Stomach (tissue), 9 donors: Measurements from ENCODE around the gene MYBPC2. TPM values are rescaled to one million over a fixed set of nuclear protein-coding genes. Genes with fewer than 3 reads are reported as not detected.

Experiments
- DNase-seq, 2 donors: peaks; one replicate each; pipeline versions ENCODE4 v3.0.0 to v3.0.0-alpha.2; 2013 to 2019
- H3K27ac ChIP-seq, 5 donors: fragments of 200-600 bp in 4 of 5; sonication (generic) in 4 of 5; one replicate each; pipeline ENCODE4 v1.5.1; 2013 to 2019; ENCODE audit warnings: mild to moderate bottlenecking in 1 of 5, moderate library complexity in 1 of 5
- H3K27me3 ChIP-seq, 3 donors: fragments of 200-600 bp; sonication (generic); one replicate each; pipeline ENCODE4 v1.5.1; 2017 to 2019; ENCODE audit warnings: mixed run types in 1 of 3
- H3K36me3 ChIP-seq, 4 donors: fragments of 200-600 bp; sonication (generic); 1 replicate in 3 of 4; 2 replicates in 1 of 4; pipeline ENCODE4 v1.5.1; 2016 to 2019
- H3K4me1 ChIP-seq, 4 donors: fragments of 200-600 bp; sonication (generic); one replicate each; pipeline ENCODE4 v1.5.1; 2016 to 2019
- H3K4me3 ChIP-seq, 4 donors: fragments of 200-600 bp; sonication (generic) in 3 of 4; one replicate each; pipeline ENCODE4 v1.5.1; 2016 to 2019; ENCODE audit warnings: mild to moderate bottlenecking in 1 of 4
- H3K9me3 ChIP-seq, 4 donors: fragments of 200-600 bp; sonication (generic); one replicate each; pipeline ENCODE4 v1.5.1; 2016 to 2019
- CTCF ChIP-seq, 7 experiments: fragments of 450-650 bp in 4 of 7; fragments of 200-600 bp in 3 of 7; sonication (generic) in 3 of 7; IDR thresholded peaks; one replicate each; pipeline ENCODE4 v1.5.1; 2016 to 2019; ENCODE audit warnings: antibody characterized with exemption in 7 of 7, control low read depth in 2 of 7, mild to moderate bottlenecking in 1 of 7
- EP300 ChIP-seq: sonication (generic); formaldehyde crosslinking; IDR thresholded peaks from one replicate; pipeline ENCODE4 v1.6.1; 2017; ENCODE audit warnings: antibody characterized with exemption
- POLR2A ChIP-seq, 4 donors: fragments of 450-650 bp; IDR thresholded peaks; one replicate each; pipeline ENCODE4 v1.6.1; 2016; ENCODE audit warnings: antibody characterized with exemption in 4 of 4, control low read depth in 2 of 4, mild to moderate bottlenecking in 1 of 4, moderate library complexity in 1 of 4
- POLR2AphosphoS5 ChIP-seq, 3 donors: sonication (generic); formaldehyde crosslinking; IDR thresholded peaks; one replicate each; pipeline ENCODE4 v1.6.1; 2016; ENCODE audit warnings: antibody characterized with exemption in 3 of 3
- WGBS, 5 donors: extraction: QIAGEN DNeasy Blood & Tissue Kit in 3 of 5; methylation state at CpG; one replicate each; pipeline versions ENCODE4 v1.1.5 to v1.1.7; 2013 to 2018; 5-methylcytosine and 5-hydroxymethylcytosine counted together
- intact Hi-C: fragments of 100-400 bp; cut with DNase I; formaldehyde crosslinking; loops from one replicate; pipeline ENCODE4 v1.15.1; 2023; ENCODE audit warnings: low total_unique reads
- polyA plus RNA-seq, 3 donors: library from polyadenylated mRNA; stranded (reverse); fragments of 200-250 nt; gene quantifications; one replicate each; pipeline ENCODE4 v1.2.3, GENCODE V29; 2013
- total RNA-seq, 5 donors: library from RNA; depleted of rRNA; stranded (reverse); fragments of >200 nt; gene quantifications; one replicate each; pipeline versions ENCODE4 v1.1.0 to v1.2.3, GENCODE V29; 2014 to 2016
- donor health status: healthy with polysubstance abuse.
- donor health status: Bipolar disorder and iron deficiency.
- donor health status: healthy.

MYBPC2 gene
- total and polyA plus RNA-seq, 8 donors, result 0.10 to 0.31 TPM; not detected in 6

- no peak for TF ChIP-seq CTCF (IDR thresholded peaks at IDR 0.05)
- no peak for TF ChIP-seq EP300
- no peak for TF ChIP-seq POLR2AphosphoS5 (IDR thresholded peaks at IDR 0.05)
- no peak for TF ChIP-seq POLR2A (IDR thresholded peaks at IDR 0.05)
- H3K9me3 ChIP-seq, result no peaks in the 10 kb centered on the region
- no peak overlapping the region for H3K27ac ChIP-seq
- no peaks in the 10 kb centered on the region for H3K36me3 ChIP-seq
- DNase-seq, result no peak
- no peaks in the 10 kb centered on the region for H3K4me1 ChIP-seq
- peaks cover 0 to 72% (median 31%) of the 10 kb centered on the region in 3 donors for H3K27me3 ChIP-seq
- no peak overlapping the region for H3K4me3 ChIP-seq
- intact Hi-C loops, result no loop called here
- 19 to 23% (median 22%) methylated on average over 13 of the region's 13 CpGs for WGBS, 5 donors
Measured at GRCh38 chr19:50460161-50460765, 27.6 kb downstream of the MYBPC2 start.

GRCh38 chr19:50461066-50461875, 28.6 kb downstream of the MYBPC2 start:
- Histone ChIP-seq H3K9me3 (no peaks in the 10 kb centered on the region), H3K36me3 (no peaks in the 10 kb centered on the region), H3K27me3 (peaks cover 0 to 80% (median 31%) of the 10 kb centered on the region in 3 donors), H3K4me3 (no peak overlapping the region), H3K27ac (no peak overlapping the region), H3K4me1 (peaks cover 0 to 1% (median 0%) of the 10 kb centered on the region in 4 donors)
- TF ChIP-seq CTCF (IDR thresholded peaks at IDR 0.05) (peak in 5 of 7 experiments; percentile 69 to 83 (median 80)), EP300 (no peak)
- intact Hi-C loops, result no loop called here
- DNase-seq, result peak; percentile 62 to 84
- WGBS, 5 donors, result 31 to 32% (median 31%) methylated on average over 26 to 28 of the region's 28 CpGs

GRCh38 chr19:50462970-50463369, 30.3 kb downstream of the MYBPC2 start:
- H3K27ac ChIP-seq, result no peak overlapping the region
- H3K9me3 ChIP-seq, result no peaks in the 10 kb centered on the region
- intact Hi-C loops, result no loop called here
- no peak overlapping the region for H3K4me3 ChIP-seq
- TF ChIP-seq CTCF (IDR thresholded peaks at IDR 0.05), result no peak
- TF ChIP-seq POLR2A (IDR thresholded peaks at IDR 0.05), result no peak
- no peak for TF ChIP-seq EP300
- TF ChIP-seq POLR2AphosphoS5 (IDR thresholded peaks at IDR 0.05), result no peak
- WGBS, 5 donors, result 71 to 77% (median 74%) methylated on average over 7 of the region's 7 CpGs
- H3K36me3 ChIP-seq, result no peaks in the 10 kb centered on the region
- peaks cover 0 to 71% (median 28%) of the 10 kb centered on the region in 3 donors for H3K27me3 ChIP-seq
- H3K4me1 ChIP-seq, result peaks cover 0 to 7% (median 0%) of the 10 kb centered on the region in 4 donors
- no peak for DNase-seq

GRCh38 chr19:50464348-50464747, 31.7 kb downstream of the MYBPC2 start:
- no peak for TF ChIP-seq POLR2AphosphoS5 (IDR thresholded peaks at IDR 0.05)
- TF ChIP-seq POLR2A (IDR thresholded peaks at IDR 0.05), result no peak
- TF ChIP-seq EP300, result no peak
- no peak for TF ChIP-seq CTCF (IDR thresholded peaks at IDR 0.05)
- Histone ChIP-seq H3K27ac (no peak overlapping the region), H3K9me3 (no peaks in the 10 kb centered on the region), H3K27me3 (peaks cover 0 to 58% (median 15%) of the 10 kb centered on the region in 3 donors), H3K36me3 (no peaks in the 10 kb centered on the region), H3K4me3 (no peak overlapping the region), H3K4me1 (peaks cover 0 to 7% (median 0%) of the 10 kb centered on the region in 4 donors)
- intact Hi-C loops, result no loop called here
- no peak for DNase-seq
- WGBS, 5 donors, result 39 to 62% (median 52%) methylated on average over 19 of the region's 19 CpGs
